GM18951 (cell line): ENCODE measurements around the gene ASMTL.
"Not testable (repeated sequence)": the region's sequence is repeated elsewhere in the genome, so short reads cannot be mapped to it uniquely, and the experiment has no call there.

Experiments used
- POLR2A ChIP-seq: IDR thresholded peaks from 4 replicates; pipeline ENCODE4 v1.6.1; 2011; ENCODE audit warnings: mild to moderate bottlenecking; ENCODE audit not compliant: insufficient read length, insufficient read depth; ENCODE audit errors: extremely low read depth
- in situ Hi-C: fragments of 300-500 bp; cut with MboI; formaldehyde crosslinking; loops from one replicate; pipeline ENCODE4 v1.12.0; 2022; ENCODE audit warnings: low sequenced_read_pairs, mixed read lengths, inconsistent platforms; ENCODE audit not compliant: unreplicated experiment

The ASMTL gene

GRCh38 chrX:1462110-1462509, 9.4 kb upstream of the ASMTL start:
- in situ Hi-C loops: loop anchor here (5.0 kb wide), 1 partner anchor 70 kb away; no protein-coding TSS in a partner anchor
- TF ChIP-seq POLR2A: no peak

- in situ Hi-C loops: no loop called here
- TF ChIP-seq POLR2A: no peak
Observed at GRCh38 chrX:1455948-1456280, 3.2 kb upstream of the ASMTL start.

DNA sequence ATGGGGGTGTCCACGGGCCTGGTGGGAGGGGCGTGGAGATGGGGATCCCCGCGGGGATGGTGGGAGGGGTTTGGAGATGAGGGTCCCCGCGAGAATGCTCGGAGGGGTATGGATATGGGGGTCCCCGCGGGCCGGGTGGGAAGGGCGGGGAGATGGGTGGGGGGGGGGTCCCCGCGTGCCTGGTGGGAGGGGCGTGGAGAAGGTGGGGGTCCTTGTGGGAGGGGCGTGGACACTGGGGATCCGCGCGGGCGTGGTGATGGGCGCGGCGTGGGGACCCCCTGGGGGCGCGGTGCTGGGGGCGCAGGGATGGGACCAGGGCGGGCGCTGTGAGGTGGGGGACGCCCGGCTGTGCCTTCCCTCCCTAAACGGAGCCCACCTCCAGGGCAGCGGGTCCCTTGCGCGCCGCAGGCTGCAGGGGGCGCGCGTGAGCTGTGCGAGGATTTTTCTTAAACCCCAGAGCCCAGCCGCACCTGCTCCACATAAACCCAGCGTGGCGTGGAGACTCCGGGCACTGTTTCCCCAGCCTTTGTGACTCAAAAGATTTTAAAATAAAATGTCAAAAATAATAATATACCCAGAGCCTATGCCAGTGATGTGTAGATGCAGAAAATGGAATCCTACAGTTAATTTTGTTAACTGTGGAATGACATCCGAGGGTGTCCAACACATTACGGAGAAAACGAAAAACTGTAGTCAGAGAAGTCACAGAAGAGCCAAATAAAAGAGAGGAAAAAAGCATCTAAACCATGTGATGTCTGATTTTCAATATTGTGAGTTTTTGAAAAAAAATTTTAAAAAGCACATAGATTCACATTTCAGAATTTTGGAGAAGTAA, 1.5 kb upstream of the ASMTL start:
- peak; percentile 12 for TF ChIP-seq POLR2A

GRCh38 chrX:1453395-1453783, 680 bp upstream of the ASMTL start:
- in situ Hi-C loops: no loop called here
- TF ChIP-seq POLR2A: peak; percentile 48

More for the DNA sequence above, 1.5 kb upstream of the ASMTL start:
- in situ Hi-C loops: no loop called here

DNA sequence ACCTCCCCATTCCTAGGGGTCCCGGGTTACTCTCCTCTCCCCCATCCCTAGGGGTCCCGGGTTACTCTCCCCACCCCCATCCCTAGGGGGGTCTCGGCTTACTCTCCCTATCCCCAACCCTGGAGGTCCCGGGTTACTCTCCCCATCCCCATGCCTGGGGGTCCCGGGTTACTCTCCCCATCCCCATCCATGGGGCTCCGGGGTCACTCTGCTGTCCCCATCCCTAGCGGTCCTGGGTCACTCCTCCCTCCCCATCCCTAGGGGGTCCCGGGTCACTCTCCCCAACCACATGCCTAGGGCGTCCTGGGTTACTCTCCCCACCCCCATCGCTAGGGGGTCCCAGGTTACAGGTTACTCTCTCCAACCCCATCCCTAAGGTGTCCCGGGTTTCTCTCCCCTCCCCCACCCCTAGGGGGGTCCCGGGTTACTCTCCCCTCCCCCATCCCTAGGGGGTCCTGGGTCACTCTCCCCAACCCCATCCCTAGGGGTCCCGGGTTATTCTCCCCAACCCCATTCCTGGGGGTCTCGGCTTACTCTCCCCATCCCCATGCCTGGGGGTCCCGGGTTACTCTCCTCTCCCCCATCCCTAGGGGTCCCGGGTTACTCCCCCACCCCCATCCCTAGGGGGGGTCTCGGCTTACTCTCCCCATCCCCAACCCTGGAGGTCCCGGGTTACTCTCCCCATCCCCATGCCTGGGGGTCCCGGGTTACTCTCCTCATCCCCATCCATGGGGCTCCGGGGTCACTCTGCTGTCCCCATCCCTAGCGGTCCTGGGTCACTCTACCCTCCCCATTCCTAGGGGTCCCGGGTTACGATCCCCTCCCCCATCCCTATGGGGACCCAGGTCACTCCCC, 821 bp downstream of the ASMTL start:
- in situ Hi-C loops: no loop called here
- TF ChIP-seq POLR2A: no peak

- no peak for TF ChIP-seq POLR2A
- in situ Hi-C loops: no loop called here
Observed at GRCh38 chrX:1451251-1451660, 1.5 kb downstream of the ASMTL start.

- in situ Hi-C loops: no loop called here
- no peak for TF ChIP-seq POLR2A
Observed at GRCh38 chrX:1450361-1451161, 2.1 kb downstream of the ASMTL start.

DNA sequence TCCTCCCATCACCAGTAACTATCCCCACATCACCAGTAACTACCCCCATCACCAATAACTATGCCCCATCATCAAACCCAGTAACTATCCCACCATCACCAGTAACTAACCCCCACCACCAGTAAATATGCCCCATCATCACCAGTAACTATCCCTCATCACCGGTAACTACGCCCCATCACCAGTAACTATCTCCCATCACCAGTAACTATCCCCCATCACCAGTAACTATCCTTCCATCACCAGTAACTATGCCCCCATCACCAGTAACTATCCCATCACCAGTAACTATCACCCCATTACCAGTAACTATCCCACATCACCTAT, 2.9 kb downstream of the ASMTL start:
- in situ Hi-C loops: no loop called here
- TF ChIP-seq POLR2A: no peak

DNA sequence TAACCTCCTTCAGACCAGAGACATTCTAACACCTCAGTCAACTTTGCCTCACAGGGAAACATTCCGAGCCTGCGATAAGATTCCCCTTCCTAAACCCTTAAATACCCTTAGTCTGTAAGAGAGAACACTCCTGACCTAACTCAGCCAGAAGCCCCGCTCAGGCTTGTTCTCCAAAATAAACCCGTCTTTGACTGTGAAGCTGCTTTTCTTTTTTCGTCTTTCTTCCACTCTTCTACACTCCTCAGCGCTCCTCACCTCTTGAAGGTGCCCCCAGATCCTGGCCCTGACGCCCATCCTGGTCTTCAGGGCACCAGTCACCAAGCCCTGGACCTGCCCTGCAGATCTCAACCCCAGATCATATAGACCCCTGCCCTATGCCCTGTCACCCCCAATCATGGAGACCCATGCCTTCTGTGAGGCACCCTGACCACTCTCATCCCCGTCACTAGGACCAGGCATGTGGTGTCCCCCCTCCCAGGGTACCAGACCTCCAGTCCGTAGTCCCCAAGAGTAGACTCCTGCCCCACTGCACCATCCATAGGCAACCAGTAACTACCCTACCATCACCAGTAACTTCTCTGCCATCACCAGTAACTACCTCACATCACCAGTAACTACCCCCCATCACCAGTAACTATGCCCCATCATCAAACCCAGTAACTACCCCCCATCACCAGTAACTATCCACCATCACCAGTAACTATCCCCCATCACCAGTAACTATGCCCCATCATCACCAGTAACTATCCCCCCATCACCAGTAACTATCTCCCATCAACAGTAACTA, 3.5 kb downstream of the ASMTL start:
- in situ Hi-C loops: no loop called here
- TF ChIP-seq POLR2A: no peak

- in situ Hi-C loops: not testable (repeated sequence)
Observed at GRCh38 chrX:1448573-1449001, 4.1 kb downstream of the ASMTL start.

- in situ Hi-C loops: not testable (repeated sequence)
Observed at GRCh38 chrX:1447969-1448572, 4.6 kb downstream of the ASMTL start.

- in situ Hi-C loops: not testable (repeated sequence)
Observed at GRCh38 chrX:1446984-1447968, 5.4 kb downstream of the ASMTL start.
